H1 (cell line): ENCODE measurements around the gene C1GALT1.

Source experiments
- CREB1 ChIP-seq: IDR thresholded peaks from 2 replicates; pipeline ENCODE4 v1.6.1; 2012; ENCODE audit warnings: inconsistent platforms
- EZH2 ChIP-seq: fragments of 200-600 bp; sonication (generic); IDR thresholded peaks from 2 replicates; pipeline ENCODE4 v1.7.1; 2012; ENCODE audit warnings: low read depth, mild to moderate bottlenecking, moderate library complexity, low read length, inconsistent platforms; ENCODE audit not compliant: severe bottlenecking
- GABPA ChIP-seq: IDR thresholded peaks from 2 replicates; pipeline ENCODE4 v1.6.1; 2011; ENCODE audit warnings: mild to moderate bottlenecking, low read length, moderate library complexity, borderline replicate concordance; ENCODE audit not compliant: insufficient read depth
- SIN3A ChIP-seq, 2 experiments: IDR thresholded peaks in 1 of 2; conservative IDR thresholded peaks in 1 of 2; 2 replicates each; pipeline ENCODE4 v1.6.1; 2011 to 2012; ENCODE audit warnings: low read length in 2 of 2, improper control_type of control experiment in 1 of 2, low read depth in 1 of 2, mild to moderate bottlenecking in 1 of 2
- USF2 ChIP-seq: IDR thresholded peaks from 2 replicates; pipeline ENCODE4 v1.6.1; 2011; ENCODE audit warnings: low read length, improper control_type of control experiment
- YY1 ChIP-seq: IDR thresholded peaks from 2 replicates; pipeline ENCODE4 v1.6.1; 2011; ENCODE audit warnings: low read depth, mild to moderate bottlenecking, low read length
- ZNF274 ChIP-seq: IDR thresholded peaks from 2 replicates; pipeline ENCODE4 v1.7.0; 2012; ENCODE audit warnings: low read length, borderline replicate concordance; ENCODE audit errors: extremely low read depth
- TF ChIP-seq, protein P1 (sequence below): IDR thresholded peaks from 2 replicates; pipeline ENCODE4 v1.6.1; 2012; ENCODE audit warnings: low read length, inconsistent platforms
- TF ChIP-seq, protein P2 (sequence below), 3 experiments: IDR thresholded peaks; 1 replicate in 2 of 3; 2 replicates in 1 of 3; pipeline versions ENCODE4 v1.5.1 to v1.6.1; 2011; ENCODE audit warnings: low read length in 3 of 3, mild to moderate bottlenecking in 3 of 3, inconsistent platforms in 2 of 3, low read depth in 1 of 3, moderate library complexity in 1 of 3; ENCODE audit not compliant: insufficient read depth in 1 of 3; ENCODE audit errors: control extremely low read depth in 1 of 3

DNA sequence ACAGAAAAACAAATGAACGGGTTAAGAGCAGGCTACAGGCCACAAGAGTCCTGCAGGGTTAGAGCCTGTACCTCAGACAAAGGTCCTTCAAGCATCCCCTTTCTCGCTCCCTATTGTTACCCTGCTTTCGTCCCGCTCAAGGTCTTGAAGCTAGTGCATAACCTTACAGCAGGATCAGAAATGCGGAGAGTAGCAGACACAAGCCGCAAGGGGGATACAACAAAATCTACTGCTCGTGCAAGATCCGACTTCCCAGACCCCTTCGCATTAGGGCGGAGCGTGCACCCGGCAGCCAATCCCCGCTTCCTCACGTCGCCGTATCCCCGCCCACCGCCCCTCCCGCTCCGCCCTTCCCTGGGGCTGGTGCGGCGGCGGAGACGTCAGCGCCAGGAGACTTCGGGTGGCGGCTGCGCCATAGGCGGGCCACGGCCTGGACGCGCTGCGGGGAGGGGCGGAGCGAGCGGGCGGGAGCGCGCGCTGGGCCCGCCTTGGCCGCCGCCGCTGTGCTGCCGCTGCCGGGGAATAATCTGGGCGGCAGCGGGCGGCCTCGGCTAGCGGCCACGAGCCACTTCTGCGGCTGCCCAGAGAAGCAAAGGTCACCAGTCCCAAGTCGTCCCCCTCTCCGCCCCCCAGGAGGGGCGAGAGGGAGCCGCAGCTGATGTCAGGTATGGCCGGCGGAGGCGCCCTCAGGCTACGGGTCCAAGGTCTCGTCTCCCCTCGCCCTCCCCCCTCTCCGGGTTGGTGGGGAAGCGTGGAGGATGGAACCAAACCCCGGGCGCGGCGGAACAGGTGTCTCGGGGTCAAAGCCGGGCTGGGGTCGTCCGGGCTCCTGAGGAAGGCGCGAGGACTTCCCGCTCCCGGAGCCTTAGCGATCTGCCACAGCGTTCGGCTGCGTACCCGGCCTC lies at the start of gene C1GALT1:
- TF ChIP-seq EZH2 (no peak), ZNF274 (no peak), SIN3A (conservative IDR thresholded peaks at IDR 0.05 in 1 of 2, IDR thresholded peaks at IDR 0.05 in 1 of 2; ENCODE audit: low read depth in 1 of 2, low read length in 2 of 2) (no peak; a peak in 1 of 4 replicates), YY1 (0 out of 2 replicates have a peak, but pooled peaks have one; percentile 56), CREB1 (peak; percentile 50; the same call in 1 of the 2 replicates), USF2 (no peak), GABPA (no peak)
- TF ChIP-seq, protein P1, sequence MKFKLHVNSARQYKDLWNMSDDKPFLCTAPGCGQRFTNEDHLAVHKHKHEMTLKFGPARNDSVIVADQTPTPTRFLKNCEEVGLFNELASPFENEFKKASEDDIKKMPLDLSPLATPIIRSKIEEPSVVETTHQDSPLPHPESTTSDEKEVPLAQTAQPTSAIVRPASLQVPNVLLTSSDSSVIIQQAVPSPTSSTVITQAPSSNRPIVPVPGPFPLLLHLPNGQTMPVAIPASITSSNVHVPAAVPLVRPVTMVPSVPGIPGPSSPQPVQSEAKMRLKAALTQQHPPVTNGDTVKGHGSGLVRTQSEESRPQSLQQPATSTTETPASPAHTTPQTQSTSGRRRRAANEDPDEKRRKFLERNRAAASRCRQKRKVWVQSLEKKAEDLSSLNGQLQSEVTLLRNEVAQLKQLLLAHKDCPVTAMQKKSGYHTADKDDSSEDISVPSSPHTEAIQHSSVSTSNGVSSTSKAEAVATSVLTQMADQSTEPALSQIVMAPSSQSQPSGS: no peak
- TF ChIP-seq, protein P2, sequence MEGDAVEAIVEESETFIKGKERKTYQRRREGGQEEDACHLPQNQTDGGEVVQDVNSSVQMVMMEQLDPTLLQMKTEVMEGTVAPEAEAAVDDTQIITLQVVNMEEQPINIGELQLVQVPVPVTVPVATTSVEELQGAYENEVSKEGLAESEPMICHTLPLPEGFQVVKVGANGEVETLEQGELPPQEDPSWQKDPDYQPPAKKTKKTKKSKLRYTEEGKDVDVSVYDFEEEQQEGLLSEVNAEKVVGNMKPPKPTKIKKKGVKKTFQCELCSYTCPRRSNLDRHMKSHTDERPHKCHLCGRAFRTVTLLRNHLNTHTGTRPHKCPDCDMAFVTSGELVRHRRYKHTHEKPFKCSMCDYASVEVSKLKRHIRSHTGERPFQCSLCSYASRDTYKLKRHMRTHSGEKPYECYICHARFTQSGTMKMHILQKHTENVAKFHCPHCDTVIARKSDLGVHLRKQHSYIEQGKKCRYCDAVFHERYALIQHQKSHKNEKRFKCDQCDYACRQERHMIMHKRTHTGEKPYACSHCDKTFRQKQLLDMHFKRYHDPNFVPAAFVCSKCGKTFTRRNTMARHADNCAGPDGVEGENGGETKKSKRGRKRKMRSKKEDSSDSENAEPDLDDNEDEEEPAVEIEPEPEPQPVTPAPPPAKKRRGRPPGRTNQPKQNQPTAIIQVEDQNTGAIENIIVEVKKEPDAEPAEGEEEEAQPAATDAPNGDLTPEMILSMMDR (IDR thresholded peaks at IDR 0.05; ENCODE audit: control extremely low read depth in 1 of 3, insufficient read depth in 1 of 3, low read depth in 1 of 3, low read length in 3 of 3): peak; percentile 52 to 64 (median 63)
